ENCODE results near the gene CSNK1A1.

GRCh38 chr5:149543361-149544027 is 7.7 kb downstream of the CSNK1A1 start:
- no peak for TF ChIP-seq POLR2A (IDR thresholded peaks at IDR 0.05)
- no peak for TF ChIP-seq CTCF (IDR thresholded peaks at IDR 0.05)
